Heart right ventricle (tissue), 16 donors: Measurements from ENCODE around the gene PSAPL1. TPM values are rescaled to one million over a fixed set of nuclear protein-coding genes. Genes with fewer than 3 reads are reported as not detected.
A peak's percentile ranks its signal among the peaks of the same experiment; 100 is the strongest.

Source experiments
- ATAC-seq, 8 donors: fragments of 200-7000 bp; cut with Tn5 transposase; one replicate each; pipeline ENCODE4 v1.9.1; 2020; ENCODE audit warnings: mild to moderate bottlenecking in 8 of 8, moderate library complexity in 8 of 8, moderate number of reproducible peaks in 1 of 8
- DNase-seq, 2 donors: peaks; one replicate each; pipeline ENCODE4 v3.0.0-alpha.2; 2020
- H3K27ac ChIP-seq, 10 donors: fragments of 200-600 bp; sonication (generic) in 2 of 10; one replicate each; pipeline versions ENCODE4 v1.5.0 to v1.8.0; 2020 to 2022; ENCODE audit warnings: mild to moderate bottlenecking in 3 of 10
- H3K27me3 ChIP-seq, 7 donors: fragments of 200-600 bp; one replicate each; pipeline ENCODE4 v1.8.0; 2021 to 2022; ENCODE audit warnings: mild to moderate bottlenecking in 2 of 7
- H3K36me3 ChIP-seq, 9 donors: fragments of 200-600 bp; sonication (generic) in 1 of 9; one replicate each; pipeline versions ENCODE4 v1.5.0 to v1.8.0; 2020 to 2022; ENCODE audit warnings: mild to moderate bottlenecking in 2 of 9
- H3K4me1 ChIP-seq, 9 donors: fragments of 200-600 bp; sonication (generic) in 1 of 9; one replicate each; pipeline versions ENCODE4 v1.5.0 to v1.8.0; 2020 to 2022; ENCODE audit warnings: mild to moderate bottlenecking in 4 of 9
- H3K4me3 ChIP-seq, 10 donors: fragments of 200-600 bp; sonication (generic) in 2 of 10; one replicate each; pipeline versions ENCODE4 v1.5.0 to v1.8.0; 2020 to 2022; ENCODE audit warnings: mild to moderate bottlenecking in 7 of 10, moderate library complexity in 2 of 10
- H3K9me3 ChIP-seq, 11 donors: fragments of 200-600 bp in 10 of 11; sonication (generic) in 2 of 11; one replicate each; pipeline versions ENCODE4 v1.5.0 to v1.8.0; 2013 to 2022; ENCODE audit warnings: mild to moderate bottlenecking in 2 of 11, control low read depth in 1 of 11, moderate library complexity in 1 of 11
- CTCF ChIP-seq, 9 donors: fragments of 200-600 bp; sonication (generic) in 2 of 9; IDR thresholded peaks; one replicate each; pipeline versions ENCODE4 v1.5.0 to v1.8.0; 2021 to 2022; ENCODE audit warnings: antibody characterized with exemption in 9 of 9, mild to moderate bottlenecking in 5 of 9, moderate library complexity in 1 of 9
- WGBS, 2 donors: extraction: QIAGEN DNeasy Blood & Tissue Kit; methylation state at CpG; one replicate each; pipeline ENCODE4 v1.1.7; 2013; ENCODE audit warnings: inconsistent platforms in 1 of 2; 5-methylcytosine and 5-hydroxymethylcytosine counted together
- intact Hi-C, 10 donors: fragments of 100-400 bp; cut with DNase I; formaldehyde crosslinking; loops; one replicate each; pipeline versions ENCODE4 v1.11.1 to v1.14.2; 2022
- polyA plus RNA-seq, 2 donors: library from polyadenylated mRNA; stranded (reverse); fragments of 200-250 nt; gene quantifications; one replicate each; pipeline ENCODE4 v1.2.3, GENCODE V29; 2013
- total RNA-seq, 10 donors: library from RNA; stranded (reverse); fragmentation: NEBNext Ultra II Directional in 3 of 10; extraction: Animal tissue kit (Norgen Biotek cat#: 25700) in 3 of 10; gene quantifications; one replicate each; pipeline versions ENCODE4 v1.2.1 to v1.2.4, GENCODE V29; 2021 to 2023
- donor health status: Arrhythmogenic right ventricular cardiomyopathy.
- donor health status: ischemic (EF 13 %, LVEDD 7.1; RV severe dilation, severe dysfunction).
- donor health status: healthy with polysubstance abuse.
- donor health status: DM: no; HTN: yes; CAD: no.
- donor health status: DM: no; HTN: no; CAD: no.
- donor health status: ischemic (EF 25% LVEDD 6.9; RV normal size, moderate dysfunction).
- donor health status: ischemic (EF 25% LVEDD 5.7; RV mildly dilated, moderate dysfunction).
- donor health status: healthy.
- donor health status: DM: yes; HTN: yes; CAD: no.
- donor health status: Ischemic cardiomyopathy.
- donor health status: ischemic (EF 35%, LVEDD 5.7; RV mildly dilated, moderate dysfunction).
- donor health status: nonischemic (EF 11% LVEDD 7.7; RV severe dilation, severe dysfunction).
- donor health status: DM: yes; HTN: yes; CAD: no.
- donor health status: PGD.
- donor health status: ischemic (EF 29% LVEDD 5.4; RV normal size, mild dysfunction).
- donor health status: nonischemic (EF 23%, LVEDD 6.1; RV moderate dilation, normal function).

Gene PSAPL1
- total and polyA plus RNA-seq, 12 donors: 0.05 TPM; not detected in 11

GRCh38 chr4:7411896-7412553 is 22.7 kb downstream of the PSAPL1 start:
- Histone ChIP-seq H3K4me1 (no peaks in the 10 kb centered on the region), H3K27ac (no peak overlapping the region), H3K9me3 (peaks cover 0 to 26% (median 5%) of the 10 kb centered on the region in 11 donors), H3K27me3 (peaks cover 0 to 10% (median 6%) of the 10 kb centered on the region in 7 donors), H3K4me3 (no peak overlapping the region), H3K36me3 (no peaks in the 10 kb centered on the region)
- DNase-seq (no peak), ATAC-seq (peak in 6 of 8 donors; percentile 13 to 77 (median 32))
- TF ChIP-seq CTCF (IDR thresholded peaks at IDR 0.05): no peak
- 44 to 46% methylated on average over 12 of the region's 12 CpGs for WGBS, 2 donors
- intact Hi-C loops: no loop called here

GRCh38 chr4:7411491-7411890 is 23.2 kb downstream of the PSAPL1 start:
- Histone ChIP-seq H3K4me1 (no peaks in the 10 kb centered on the region), H3K27me3 (peaks cover 0 to 10% (median 6%) of the 10 kb centered on the region in 7 donors), H3K27ac (no peak overlapping the region), H3K9me3 (peaks cover 0 to 28% (median 5%) of the 10 kb centered on the region in 11 donors), H3K4me3 (no peak overlapping the region), H3K36me3 (no peaks in the 10 kb centered on the region)
- intact Hi-C loops: no loop called here
- no peak for ATAC-seq
- WGBS, 2 donors: 75 to 84% methylated on average over 1 of the region's 1 CpG
- no peak for DNase-seq
- TF ChIP-seq CTCF (IDR thresholded peaks at IDR 0.05): no peak

GRCh38 chr4:7410446-7410845 is 24.3 kb downstream of the PSAPL1 start:
- Histone ChIP-seq H3K4me3 (no peak overlapping the region), H3K9me3 (peaks cover 0 to 31% (median 5%) of the 10 kb centered on the region in 11 donors), H3K27ac (no peak overlapping the region), H3K27me3 (peaks cover 0 to 10% (median 6%) of the 10 kb centered on the region in 7 donors), H3K36me3 (no peaks in the 10 kb centered on the region), H3K4me1 (no peaks in the 10 kb centered on the region)
- intact Hi-C loops: no loop called here
- WGBS, 2 donors: 59 to 76% methylated on average over 1 of the region's 1 CpG
- no peak for DNase-seq
- no peak for ATAC-seq
- TF ChIP-seq CTCF (IDR thresholded peaks at IDR 0.05): no peak

DNA sequence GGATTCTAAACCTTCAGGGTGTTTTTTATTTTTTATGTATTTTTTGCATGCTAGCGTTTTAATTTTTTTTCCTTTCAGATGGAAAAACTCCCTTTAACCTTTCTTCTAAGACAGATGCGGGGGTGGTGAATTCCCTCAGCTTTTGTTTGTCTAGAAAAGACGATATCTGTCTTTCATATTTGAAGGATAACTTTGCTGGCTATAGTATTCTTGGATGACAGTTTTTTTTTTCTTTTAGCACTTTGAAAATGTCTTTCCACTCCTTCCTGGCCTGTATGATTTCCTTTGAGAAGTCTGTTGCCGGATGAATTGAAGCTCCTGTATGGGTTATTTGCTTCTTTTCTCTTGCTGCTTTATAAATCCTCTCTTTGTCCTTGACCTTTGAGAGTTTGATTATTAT is 26.6 kb downstream of the PSAPL1 start:
- H3K27ac ChIP-seq: no peak overlapping the region
- intact Hi-C loops: no loop called here
- DNase-seq (no peak), ATAC-seq (no peak)
- no peak overlapping the region for H3K4me3 ChIP-seq
- WGBS, 2 donors: 78 to 90% methylated on average over 4 of the region's 4 CpGs
- H3K36me3 ChIP-seq: no peaks in the 10 kb centered on the region
- peaks cover 0 to 10% (median 6%) of the 10 kb centered on the region in 7 donors for H3K27me3 ChIP-seq
- TF ChIP-seq CTCF (IDR thresholded peaks at IDR 0.05): no peak
- peaks cover 0 to 43% (median 5%) of the 10 kb centered on the region in 11 donors for H3K9me3 ChIP-seq
- peaks cover 0 to 2% (median 0%) of the 10 kb centered on the region in 9 donors for H3K4me1 ChIP-seq
